Neuronal stem cell (in vitro differentiated cells): Measurements from ENCODE around the gene OLFM1.

Source experiments
- DNase-seq: peaks from one replicate; pipeline ENCODE4 v3.0.0-alpha.2; 2013; ENCODE audit warnings: low spot score
- H2AFZ ChIP-seq: one replicate; pipeline ENCODE4 v1.6.1; 2013; ENCODE audit warnings: mild to moderate bottlenecking, low read length, inconsistent platforms
- H2AK5ac ChIP-seq: 2 replicates; pipeline ENCODE4 v1.6.1; 2013; ENCODE audit warnings: low read depth, mild to moderate bottlenecking, inconsistent platforms, low read length, moderate library complexity, mixed read lengths
- H2BK120ac ChIP-seq: 2 replicates; pipeline ENCODE4 v1.6.1; 2013; ENCODE audit warnings: low read depth, mild to moderate bottlenecking, inconsistent platforms, low read length, moderate library complexity, mixed read lengths
- H2BK12ac ChIP-seq: one replicate; pipeline ENCODE4 v1.6.1; 2013; ENCODE audit warnings: low read length, inconsistent platforms
- H2BK15ac ChIP-seq: 2 replicates; pipeline ENCODE4 v1.6.1; 2013; ENCODE audit warnings: mild to moderate bottlenecking, low read length, inconsistent platforms, mixed read lengths
- H2BK5ac ChIP-seq: one replicate; pipeline ENCODE4 v1.6.1; 2013; ENCODE audit warnings: inconsistent platforms, mild to moderate bottlenecking, low read length, moderate library complexity
- H3K14ac ChIP-seq: one replicate; pipeline ENCODE4 v1.6.1; 2013; ENCODE audit warnings: low read length, inconsistent platforms
- H3K18ac ChIP-seq: 2 replicates; pipeline ENCODE4 v1.6.1; 2013; ENCODE audit warnings: low read length, inconsistent platforms
- H3K23ac ChIP-seq: 2 replicates; pipeline ENCODE4 v1.6.1; 2013; ENCODE audit warnings: low read depth, mild to moderate bottlenecking, mixed read lengths, low read length, inconsistent platforms; ENCODE audit not compliant: poor library complexity
- H3K27ac ChIP-seq: replicated peaks from 3 replicates; pipeline ENCODE4 v1.5.1; 2013; ENCODE audit warnings: low read length, inconsistent platforms
- H3K27me3 ChIP-seq, 3 experiments: 2 replicates each; pipeline ENCODE4 v1.6.1; 2013; ENCODE audit warnings: low read length in 3 of 3, mild to moderate bottlenecking in 2 of 3, inconsistent platforms in 1 of 3, low read depth in 1 of 3, mixed read lengths in 1 of 3, moderate library complexity in 1 of 3; ENCODE audit not compliant: control insufficient read depth in 3 of 3, insufficient read depth in 3 of 3
- H3K36me3 ChIP-seq, 2 donors: replicated peaks in 1 of 2; 2 replicates each; pipeline ENCODE4 v1.6.1; 2013; ENCODE audit warnings: low read length in 2 of 2; ENCODE audit not compliant: control insufficient read depth in 2 of 2, insufficient read depth in 2 of 2
- H3K4ac ChIP-seq: 2 replicates; pipeline ENCODE4 v1.6.1; 2013; ENCODE audit warnings: inconsistent platforms, mild to moderate bottlenecking, low read length, moderate library complexity
- H3K4me1 ChIP-seq, 2 donors: 1 replicate in 1 of 2; 2 replicates in 1 of 2; pipeline ENCODE4 v1.6.1; 2013; ENCODE audit warnings: low read length in 2 of 2, low read depth in 1 of 2; ENCODE audit not compliant: control insufficient read depth in 2 of 2, insufficient read depth in 1 of 2
- H3K4me2 ChIP-seq: one replicate; pipeline ENCODE4 v1.6.1; 2013; ENCODE audit warnings: mild to moderate bottlenecking, low read length, inconsistent platforms; ENCODE audit not compliant: insufficient read depth, poor library complexity, severe bottlenecking
- H3K4me3 ChIP-seq, 2 donors: 2 replicates each; pipeline ENCODE4 v1.5.1; 2013; ENCODE audit warnings: low read length in 2 of 2, mild to moderate bottlenecking in 2 of 2, inconsistent platforms in 1 of 2, moderate library complexity in 1 of 2
- H3K79me1 ChIP-seq: one replicate; pipeline ENCODE4 v1.6.1; 2013; ENCODE audit warnings: low read depth, mild to moderate bottlenecking, inconsistent platforms, low read length, moderate library complexity
- H3K9ac ChIP-seq: one replicate; pipeline ENCODE4 v1.6.1; 2013; ENCODE audit warnings: mild to moderate bottlenecking, low read depth, low read length, inconsistent platforms; ENCODE audit not compliant: poor library complexity
- H3K9me3 ChIP-seq, 2 donors: replicated peaks in 1 of 2; 2 replicates each; pipeline versions ENCODE3 to v1.6.1; 2013; ENCODE audit warnings: low read length in 2 of 2, mild to moderate bottlenecking in 2 of 2, inconsistent platforms in 1 of 2, low read depth in 1 of 2, mixed read lengths in 1 of 2, moderate library complexity in 1 of 2; ENCODE audit not compliant: control insufficient read depth in 2 of 2, insufficient read depth in 1 of 2
- H4K8ac ChIP-seq: one replicate; pipeline ENCODE4 v1.6.1; 2013; ENCODE audit warnings: low read depth, mild to moderate bottlenecking, inconsistent platforms, low read length, moderate library complexity
- H4K91ac ChIP-seq: one replicate; pipeline ENCODE4 v1.6.1; 2013; ENCODE audit warnings: low read length, low read depth, mild to moderate bottlenecking, inconsistent platforms; ENCODE audit not compliant: poor library complexity
- WGBS, 2 donors: extraction: QIAGEN DNeasy Blood & Tissue Kit; methylation state at CpG; one replicate each; pipeline ENCODE4 v1.1.7; 2013; ENCODE audit warnings: missing lambda C conversion rate in 2 of 2, mixed read lengths in 1 of 2; ENCODE audit not compliant: insufficient read length in 2 of 2, insufficient replicate concordance in 1 of 2; ENCODE audit errors: extremely low coverage in 2 of 2; 5-methylcytosine and 5-hydroxymethylcytosine counted together

Gene OLFM1

DNA sequence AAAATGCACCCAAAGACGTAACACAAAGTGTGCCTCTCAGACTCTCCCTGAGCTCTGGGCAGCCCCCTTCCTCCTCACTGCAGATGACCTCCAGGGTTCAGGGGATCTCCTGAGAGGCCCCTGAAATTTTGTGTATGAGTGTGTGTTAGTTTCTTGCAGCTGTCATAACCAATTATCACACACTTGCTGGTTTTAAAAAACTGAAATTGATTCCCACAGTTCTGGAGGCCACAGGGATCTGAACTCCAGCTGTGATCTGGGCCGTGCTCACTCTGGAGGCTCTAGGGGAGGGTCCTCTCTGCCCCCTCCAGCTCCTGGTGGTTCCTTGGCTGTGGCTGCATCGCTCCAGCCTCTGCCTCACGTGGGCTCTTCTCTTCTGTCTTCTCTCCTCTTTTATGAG lies 58.8 kb downstream of the OLFM1 start:
- no peak overlapping the region for H2BK5ac ChIP-seq
- H3K9ac ChIP-seq: no peak overlapping the region
- no peak overlapping the region for H2BK120ac ChIP-seq
- H3K9me3 ChIP-seq: peaks cover 0 to 8% of the 10 kb centered on the region in 2 donors
- H3K4me3 ChIP-seq: no peak overlapping the region
- H2BK12ac ChIP-seq: no peak overlapping the region
- H3K4ac ChIP-seq: no peak overlapping the region
- no peak for DNase-seq
- no peak overlapping the region for H3K14ac ChIP-seq
- H3K4me2 ChIP-seq: no peak overlapping the region
- H2AFZ ChIP-seq: no peak overlapping the region
- no peak overlapping the region for H2AK5ac ChIP-seq
- no peak overlapping the region for H4K91ac ChIP-seq
- no peaks in the 10 kb centered on the region for H3K79me1 ChIP-seq
- H3K27me3 ChIP-seq: peaks cover 0 to 15% (median 0%) of the 10 kb centered on the region in 3 experiments
- H4K8ac ChIP-seq: no peak overlapping the region
- no CpG with 5 or more reads among the region's 4 CpGs for WGBS, 2 donors
- no peak overlapping the region for H3K27ac ChIP-seq
- no peak overlapping the region for H3K18ac ChIP-seq
- H2BK15ac ChIP-seq: no peak overlapping the region
- H3K36me3 ChIP-seq: no peaks in the 10 kb centered on the region
- H3K23ac ChIP-seq: no peak overlapping the region
- peaks cover 0 to 6% of the 10 kb centered on the region in 2 donors for H3K4me1 ChIP-seq

DNA sequence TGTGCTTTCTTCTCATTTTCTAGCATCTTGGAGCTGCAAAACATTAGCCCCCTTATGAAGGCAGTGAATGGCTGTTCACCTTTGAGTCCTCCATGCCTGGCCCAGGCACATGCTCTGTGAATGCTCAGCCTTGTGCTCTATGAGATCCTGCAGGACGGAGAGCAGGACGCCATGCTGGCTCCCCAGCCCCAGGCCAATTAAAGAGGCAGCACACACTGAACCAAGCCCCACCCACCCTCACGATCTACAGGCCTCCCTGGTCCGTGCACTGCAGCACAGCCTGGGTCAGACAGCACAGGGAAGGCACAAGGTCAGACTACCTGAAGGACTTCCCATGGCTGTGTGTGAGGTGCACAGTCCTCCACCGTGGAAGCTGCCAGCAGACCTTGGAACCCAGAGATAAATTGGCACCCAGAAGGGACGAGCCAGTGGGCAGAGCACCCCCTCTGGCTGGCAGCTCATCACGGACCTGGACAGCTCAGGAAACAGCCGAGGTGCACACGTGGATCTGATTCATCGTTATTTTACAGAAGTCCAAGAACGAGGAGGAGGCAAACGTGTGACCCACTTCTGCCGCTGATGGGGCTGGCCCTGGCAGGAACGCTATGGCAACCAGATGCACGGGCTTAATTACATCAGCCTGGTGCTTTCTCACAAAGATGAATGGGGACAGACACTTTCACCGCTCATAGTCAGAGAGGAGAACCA lies 59.5 kb downstream of the OLFM1 start:
- Histone ChIP-seq H2AK5ac (no peak overlapping the region), H3K9me3 (peaks cover 0 to 6% of the 10 kb centered on the region in 2 donors), H4K8ac (no peak overlapping the region), H3K4ac (no peak overlapping the region), H2BK12ac (no peak overlapping the region), H3K18ac (no peak overlapping the region), H3K4me1 (peaks cover 0 to 6% of the 10 kb centered on the region in 2 donors), H2AFZ (no peak overlapping the region), H3K4me2 (no peak overlapping the region), H3K27me3 (peaks cover 0 to 20% (median 0%) of the 10 kb centered on the region in 3 experiments), H2BK5ac (no peak overlapping the region), H3K9ac (no peak overlapping the region), H3K36me3 (no peaks in the 10 kb centered on the region), H3K27ac (no peak overlapping the region), H2BK120ac (no peak overlapping the region), H2BK15ac (no peak overlapping the region), H3K23ac (no peak overlapping the region), H3K79me1 (no peaks in the 10 kb centered on the region), H3K14ac (no peak overlapping the region), H3K4me3 (no peak overlapping the region), H4K91ac (no peak overlapping the region)
- WGBS, 2 donors: no CpG with 5 or more reads among the region's 16 CpGs
- DNase-seq: no peak

- Histone ChIP-seq H3K4me2 (no peak overlapping the region), H3K9ac (peak overlapping the region; percentile 12), H3K79me1 (no peaks in the 10 kb centered on the region), H2BK5ac (peak overlapping the region; percentile 41), H3K14ac (peak overlapping the region; percentile 96), H3K23ac (no peak overlapping the region), H4K8ac (no peak overlapping the region), H3K9me3 (peaks cover 0 to 6% of the 10 kb centered on the region in 2 donors), H4K91ac (no peak overlapping the region), H3K36me3 (no peaks in the 10 kb centered on the region), H2AK5ac (peak overlapping the region; percentile 84), H3K18ac (peak overlapping the region; percentile 27), H2BK120ac (no peak overlapping the region), H2AFZ (no peak overlapping the region), H3K27me3 (peaks cover 0 to 20% (median 0%) of the 10 kb centered on the region in 3 experiments), H3K4me1 (peaks cover 0 to 9% of the 10 kb centered on the region in 2 donors), H3K4me3 (no peak overlapping the region), H2BK15ac (peak overlapping the region; percentile 61), H3K4ac (no peak overlapping the region), H2BK12ac (peak overlapping the region; percentile 49), H3K27ac (no peak overlapping the region)
- no CpG with 5 or more reads among the region's 12 CpGs for WGBS, 2 donors
- DNase-seq: no peak
Observed at GRCh38 chr9:135147474-135147805, 60.0 kb downstream of the OLFM1 start.

DNA sequence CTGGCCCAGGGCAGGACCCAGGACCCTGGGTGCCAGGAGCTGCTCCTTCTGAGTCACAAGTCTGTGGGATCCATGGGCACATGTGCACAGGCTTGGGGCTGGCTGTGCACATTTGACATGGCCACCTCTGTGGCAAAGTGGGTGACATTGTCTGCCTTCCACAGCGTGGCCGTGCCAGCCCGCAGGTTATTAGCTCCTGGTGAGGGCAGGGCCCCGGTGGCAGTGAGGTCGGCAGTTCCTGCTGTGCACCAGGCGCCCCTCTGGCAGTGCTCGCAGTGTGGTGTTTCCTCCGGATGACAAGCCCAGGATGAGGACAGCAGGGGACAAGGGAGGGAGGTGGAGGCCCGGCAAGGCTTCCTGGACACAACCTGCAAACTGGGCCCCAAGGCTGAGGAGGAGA lies 60.5 kb downstream of the OLFM1 start:
- Histone ChIP-seq H2BK120ac (no peak overlapping the region), H3K27ac (no peak overlapping the region), H4K8ac (no peak overlapping the region), H3K14ac (peak overlapping the region; percentile 90), H2AFZ (no peak overlapping the region), H3K4me1 (peaks cover 0 to 14% of the 10 kb centered on the region in 2 donors), H3K4me3 (no peak overlapping the region), H3K4ac (no peak overlapping the region), H2BK15ac (peak overlapping the region; percentile 61), H3K23ac (peak overlapping the region; percentile 31), H2AK5ac (peak overlapping the region; percentile 84), H4K91ac (peak overlapping the region; percentile 16), H2BK12ac (no peak overlapping the region), H3K79me1 (no peaks in the 10 kb centered on the region), H2BK5ac (peak overlapping the region; percentile 41), H3K4me2 (no peak overlapping the region), H3K27me3 (peaks cover 0 to 20% (median 0%) of the 10 kb centered on the region in 3 experiments), H3K18ac (peak overlapping the region; percentile 86), H3K9me3 (peaks cover 0 to 6% of the 10 kb centered on the region in 2 donors), H3K36me3 (no peaks in the 10 kb centered on the region), H3K9ac (peak overlapping the region; percentile 3)
- no CpG with 5 or more reads among the region's 9 CpGs for WGBS, 2 donors
- DNase-seq: no peak
